Endothelial cell (in vitro differentiated cells): ENCODE measurements around the gene TMEM125. TPM values are rescaled to one million over a fixed set of nuclear protein-coding genes. Genes with fewer than 3 reads are reported as not detected.

Experiments
- DNase-seq: peaks from one replicate; pipeline ENCODE4 v3.0.0; 2021; ENCODE audit warnings: low spot score
- H3K27ac Mint-ChIP-seq: one replicate; pipeline ENCODE4 v1.8.0; 2021; ENCODE audit warnings: mixed read lengths, inconsistent platforms; ENCODE audit not compliant: unreplicated experiment
- H3K27me3 Mint-ChIP-seq: one replicate; pipeline ENCODE4 v1.8.0; 2021; ENCODE audit warnings: mild to moderate bottlenecking, moderate library complexity, mixed read lengths, inconsistent platforms; ENCODE audit not compliant: unreplicated experiment
- H3K36me3 Mint-ChIP-seq: one replicate; pipeline ENCODE4 v1.8.0; 2021; ENCODE audit warnings: mild to moderate bottlenecking, low read depth, mixed read lengths, inconsistent platforms; ENCODE audit not compliant: unreplicated experiment
- H3K4me1 Mint-ChIP-seq: one replicate; pipeline ENCODE4 v1.8.0; 2021; ENCODE audit warnings: mild to moderate bottlenecking, mixed read lengths, inconsistent platforms; ENCODE audit not compliant: unreplicated experiment
- H3K4me3 Mint-ChIP-seq: one replicate; pipeline ENCODE4 v1.8.0; 2021; ENCODE audit warnings: mild to moderate bottlenecking, mixed read lengths, inconsistent platforms; ENCODE audit not compliant: unreplicated experiment
- H3K9me3 Mint-ChIP-seq: one replicate; pipeline ENCODE4 v1.8.0; 2021; ENCODE audit warnings: mixed read lengths, inconsistent platforms; ENCODE audit not compliant: unreplicated experiment
- CTCF ChIP-seq: fragments of 200-600 bp; sonication (generic); IDR thresholded peaks from one replicate; pipeline ENCODE4 v1.5.0; 2021; ENCODE audit warnings: antibody characterized with exemption; ENCODE audit not compliant: unreplicated experiment
- total RNA-seq: library from RNA; stranded (reverse); fragmentation: NEBNext Ultra II Directional; extraction: Animal tissue kit (Norgen Biotek cat#: 25700); gene quantifications from one replicate; pipeline ENCODE4 v1.2.1, GENCODE V29; 2021; ENCODE audit not compliant: unreplicated experiment

The TMEM125 gene
- total RNA-seq, 1 donor from 2014 or later, result 2.7 TPM

DNA sequence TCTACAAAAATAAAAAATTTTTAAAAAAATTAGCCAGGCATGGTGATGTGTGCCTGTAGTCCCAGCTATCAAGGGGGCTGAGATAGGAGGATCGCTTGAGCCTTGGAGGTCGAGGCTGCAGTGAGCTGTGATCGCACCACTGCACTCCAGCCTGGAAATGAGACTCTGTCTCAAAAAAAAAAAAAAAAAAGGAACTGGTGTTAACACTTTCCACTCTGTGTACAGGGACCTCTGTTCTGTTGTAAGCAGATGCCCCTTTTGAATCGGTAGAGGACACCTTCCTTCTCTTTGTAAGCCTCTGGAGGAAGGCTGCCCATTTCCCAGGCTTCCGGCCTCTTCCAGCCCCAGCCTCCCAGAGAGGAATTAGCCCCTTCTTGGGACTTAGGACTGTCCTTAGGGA is 22.9 kb downstream of the TMEM125 start:
- no peak for DNase-seq
- Mint-ChIP-seq H3K9me3 (no peaks in the 10 kb centered on the region), H3K4me3 (no peak overlapping the region), H3K4me1 (peaks cover 33% of the 10 kb centered on the region), H3K27ac (no peak overlapping the region), H3K27me3 (peaks cover 1% of the 10 kb centered on the region), H3K36me3 (no peaks in the 10 kb centered on the region)
- TF ChIP-seq CTCF, result no peak

DNA sequence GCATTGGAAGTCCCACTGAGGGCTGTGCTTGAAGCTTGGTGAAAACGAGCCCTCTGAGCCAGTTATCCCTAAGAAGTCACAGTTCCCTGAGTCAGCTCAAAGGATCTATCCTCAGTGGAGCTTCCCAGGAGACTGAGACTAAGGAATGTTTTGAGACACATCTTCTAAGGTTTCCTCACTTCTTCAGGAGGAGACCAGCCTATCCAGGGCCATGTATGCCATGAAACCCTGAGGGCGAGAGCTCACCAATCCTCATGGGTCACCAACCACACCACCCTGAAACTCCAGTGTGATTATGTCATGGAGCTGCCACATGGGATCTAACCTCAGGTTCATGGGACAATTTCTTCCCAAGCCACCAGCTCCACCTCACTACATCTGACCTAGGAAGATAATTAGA is 23.4 kb downstream of the TMEM125 start:
- TF ChIP-seq CTCF, result no peak
- Mint-ChIP-seq H3K4me1 (peaks cover 36% of the 10 kb centered on the region), H3K36me3 (no peaks in the 10 kb centered on the region), H3K27ac (no peak overlapping the region), H3K4me3 (peak overlapping the region; percentile 74), H3K27me3 (no peaks in the 10 kb centered on the region), H3K9me3 (no peaks in the 10 kb centered on the region)
- DNase-seq, result no peak

DNA sequence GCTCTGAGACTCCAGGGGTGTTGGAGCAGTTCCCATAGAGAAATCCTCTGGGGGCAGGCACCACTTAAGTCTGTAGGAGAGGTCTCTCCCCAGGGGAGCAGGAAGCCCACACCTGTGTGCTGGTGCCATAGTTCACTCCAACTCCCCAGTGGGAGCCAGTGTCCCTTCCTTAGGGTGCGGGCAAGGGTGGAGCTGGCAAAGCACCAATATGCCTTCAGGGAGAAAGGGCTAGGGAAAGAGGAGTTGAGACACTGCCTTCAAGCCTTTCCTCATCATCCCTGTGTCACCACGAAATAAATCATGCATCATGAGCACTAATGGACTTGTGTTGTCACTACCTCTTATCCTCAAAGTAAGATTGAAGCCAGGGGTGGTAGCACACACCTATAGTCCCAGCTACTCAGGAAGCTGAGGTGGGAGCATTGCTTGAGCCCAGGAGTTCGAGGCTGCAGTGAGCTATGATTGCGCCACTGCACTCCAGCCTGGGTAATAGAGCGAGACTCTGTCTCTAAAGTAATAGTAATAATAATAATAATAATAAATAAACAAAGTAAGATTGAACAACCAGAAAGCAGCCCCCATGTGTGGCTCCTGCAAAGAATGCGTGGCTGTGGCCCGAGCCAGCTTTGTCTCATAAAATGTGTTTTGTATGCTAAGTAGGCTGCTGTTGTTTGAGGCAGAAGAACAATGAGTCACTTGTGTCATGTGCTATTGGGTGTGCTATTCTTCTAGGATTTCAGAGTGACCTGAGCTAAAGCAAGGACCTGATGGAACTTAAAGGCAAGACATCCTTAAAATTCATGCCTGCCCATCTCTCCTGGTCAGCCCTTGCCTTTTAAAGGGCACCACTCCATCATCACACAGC is 24.3 kb downstream of the TMEM125 start:
- Mint-ChIP-seq H3K27ac (peak overlapping the region; percentile 80), H3K36me3 (no peaks in the 10 kb centered on the region), H3K9me3 (no peaks in the 10 kb centered on the region), H3K4me1 (peaks cover 38% of the 10 kb centered on the region), H3K4me3 (no peak overlapping the region), H3K27me3 (no peaks in the 10 kb centered on the region)
- no peak for TF ChIP-seq CTCF
- DNase-seq, result no peak

DNA sequence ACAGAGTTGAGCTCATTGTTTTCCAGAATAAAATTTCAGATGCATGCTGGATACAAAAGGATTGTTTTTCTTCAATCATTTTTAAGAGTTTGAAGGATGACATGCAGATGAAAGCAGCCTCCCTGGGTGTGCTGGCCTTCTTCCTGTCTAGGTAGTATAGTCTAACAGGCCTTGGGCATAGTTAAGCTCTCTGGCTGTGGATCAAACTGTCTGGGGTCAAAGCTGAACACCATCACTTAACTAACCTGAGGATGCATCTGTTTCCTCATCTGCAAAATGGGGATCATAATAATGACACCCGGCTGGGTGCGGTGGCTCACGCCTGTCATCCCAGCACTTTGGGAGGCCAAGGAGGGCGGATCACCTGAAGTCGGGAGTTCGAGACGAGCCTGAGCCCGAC is 25.0 kb downstream of the TMEM125 start:
- TF ChIP-seq CTCF, result no peak
- peak overlapping the region; percentile 80 for H3K27ac Mint-ChIP-seq
- H3K27me3 Mint-ChIP-seq, result no peaks in the 10 kb centered on the region
- H3K36me3 Mint-ChIP-seq, result no peaks in the 10 kb centered on the region
- DNase-seq, result no peak
- H3K4me1 Mint-ChIP-seq, result peaks cover 45% of the 10 kb centered on the region
- no peak overlapping the region for H3K4me3 Mint-ChIP-seq
- no peaks in the 10 kb centered on the region for H3K9me3 Mint-ChIP-seq

DNA sequence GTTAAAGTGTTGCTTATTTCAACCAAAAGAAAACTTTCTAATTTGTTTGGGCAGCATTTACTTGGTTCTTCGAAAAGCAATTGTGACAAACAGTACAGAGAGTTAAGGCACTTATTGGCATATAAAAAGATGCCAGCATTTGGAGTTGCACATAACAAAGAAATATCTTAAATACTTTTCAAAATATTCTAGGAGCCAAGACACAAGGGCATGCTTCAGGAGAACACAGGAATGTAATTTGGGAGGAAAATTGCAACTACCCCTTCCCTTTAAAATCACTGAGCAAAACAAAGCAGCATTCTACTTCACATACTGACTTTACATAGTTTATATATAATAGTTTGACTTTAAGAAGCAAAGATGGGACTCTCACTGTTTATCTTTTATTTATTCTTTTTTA is 26.4 kb downstream of the TMEM125 start:
- peaks cover 3% of the 10 kb centered on the region for H3K27me3 Mint-ChIP-seq
- DNase-seq, result no peak
- no peak overlapping the region for H3K4me3 Mint-ChIP-seq
- H3K9me3 Mint-ChIP-seq, result no peaks in the 10 kb centered on the region
- no peak for TF ChIP-seq CTCF
- H3K4me1 Mint-ChIP-seq, result peaks cover 54% of the 10 kb centered on the region
- H3K27ac Mint-ChIP-seq, result peak overlapping the region; percentile 85
- H3K36me3 Mint-ChIP-seq, result no peaks in the 10 kb centered on the region
